ENCODE results near the gene PIP5K1B.

PIP5K1B gene

DNA sequence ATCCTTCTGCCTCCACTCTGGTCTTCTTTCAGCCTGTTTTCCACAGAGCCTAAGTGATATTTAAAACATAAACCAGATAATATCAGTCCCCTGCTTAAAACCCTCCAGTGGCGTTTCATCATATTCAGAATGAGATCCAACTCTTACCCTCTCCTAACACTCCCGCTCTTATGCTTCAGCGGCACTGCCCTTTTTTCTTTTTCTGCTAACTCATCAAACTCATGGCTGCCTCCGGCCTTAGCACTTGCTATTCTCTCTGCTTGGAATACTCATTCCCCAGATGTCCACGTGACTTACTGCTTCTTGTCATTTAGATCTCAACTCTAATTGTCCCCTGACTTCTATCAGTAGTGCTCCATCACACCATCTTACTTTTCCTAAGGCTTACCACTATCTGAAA, 73.6 kb downstream of the PIP5K1B start:
- Histone ChIP-seq H3K36me3 (ENCODE audit: insufficient read depth, low read length) (no peaks in the 10 kb centered on the region), H3K9ac (ENCODE audit: insufficient read length) (no peak overlapping the region), H3K4me3 (no peak overlapping the region; the same call in 1 of the 2 replicates), H3K27ac (no peak overlapping the region), H3K9me3 (ENCODE audit: low read depth, low read length) (no peaks in the 10 kb centered on the region)
- DNase-seq (ENCODE audit: low read depth, low spot score): no peak
- TF ChIP-seq EZH2 (IDR thresholded peaks at IDR 0.05) (no peak), FOXP2 (optimal IDR thresholded peaks at IDR 0.05; ENCODE audit: control extremely low read depth, extremely low read length, insufficient read depth) (no peak), POLR2AphosphoS5 (IDR thresholded peaks at IDR 0.05; ENCODE audit: borderline replicate concordance, low read depth, low read length) (no peak)

- H3K36me3 ChIP-seq (ENCODE audit: insufficient read depth, low read length): no peaks in the 10 kb centered on the region
- peak overlapping the region; percentile 90 for H3K9ac ChIP-seq (ENCODE audit: insufficient read length)
- DNase-seq (ENCODE audit: low read depth, low spot score): peak; percentile 56
- no peak overlapping the region for H3K27ac ChIP-seq
- H3K9me3 ChIP-seq (ENCODE audit: low read depth, low read length): no peaks in the 10 kb centered on the region
- H3K4me3 ChIP-seq: peak overlapping the region; percentile 87
- TF ChIP-seq EZH2 (IDR thresholded peaks at IDR 0.05) (no peak), FOXP2 (optimal IDR thresholded peaks at IDR 0.05; ENCODE audit: control extremely low read depth, extremely low read length, insufficient read depth) (no peak), POLR2AphosphoS5 (IDR thresholded peaks at IDR 0.05; ENCODE audit: borderline replicate concordance, low read depth, low read length) (peak; percentile 89; the same call in 1 of the 2 replicates)
These were observed 74.7 kb downstream of the PIP5K1B start for GRCh38 chr9:68779558-68780379.

DNA sequence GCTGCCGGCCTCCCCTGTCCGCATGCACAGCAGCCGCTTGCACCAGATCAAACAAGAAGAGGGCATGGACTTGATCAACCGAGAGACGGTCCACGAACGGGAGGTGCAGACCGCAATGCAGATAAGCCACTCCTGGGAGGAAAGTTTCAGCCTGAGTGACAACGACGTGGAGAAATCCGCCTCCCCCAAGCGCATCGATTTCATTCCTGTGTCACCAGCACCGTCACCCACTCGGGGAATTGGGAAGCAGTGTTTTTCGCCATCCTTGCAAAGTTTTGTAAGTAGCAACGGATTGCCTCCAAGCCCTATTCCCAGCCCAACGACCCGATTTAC, 75.3 kb downstream of the PIP5K1B start:
- Histone ChIP-seq H3K4me3 (peak overlapping the region; percentile 87), H3K9ac (ENCODE audit: insufficient read length) (peak overlapping the region; percentile 90), H3K36me3 (ENCODE audit: insufficient read depth, low read length) (no peaks in the 10 kb centered on the region), H3K27ac (no peak overlapping the region), H3K9me3 (ENCODE audit: low read depth, low read length) (no peaks in the 10 kb centered on the region)
- no peak for TF ChIP-seq POLR2AphosphoS5 (IDR thresholded peaks at IDR 0.05; ENCODE audit: borderline replicate concordance, low read depth, low read length)
- no peak for TF ChIP-seq EZH2 (IDR thresholded peaks at IDR 0.05)
- TF ChIP-seq FOXP2 (optimal IDR thresholded peaks at IDR 0.05; ENCODE audit: control extremely low read depth, extremely low read length, insufficient read depth): no peak
- no peak for DNase-seq (ENCODE audit: low read depth, low spot score)

DNA sequence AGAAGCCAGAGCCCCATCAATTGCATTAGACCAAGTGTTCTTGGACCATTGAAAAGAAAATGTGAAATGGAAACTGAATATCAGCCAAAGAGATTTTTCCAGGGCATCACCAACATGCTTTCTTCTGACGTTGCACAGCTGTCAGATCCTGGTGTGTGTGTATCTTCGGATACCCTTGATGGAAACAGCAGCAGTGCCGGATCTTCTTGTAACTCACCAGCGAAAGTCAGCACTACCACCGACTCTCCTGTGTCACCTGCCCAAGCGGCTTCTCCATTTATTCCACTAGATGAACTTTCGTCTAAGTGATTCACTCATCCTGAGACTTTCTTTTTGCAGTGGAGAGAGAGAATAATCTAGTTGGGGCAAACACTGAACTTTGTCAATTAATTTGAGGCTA, 75.7 kb downstream of the PIP5K1B start:
- Histone ChIP-seq H3K4me3 (peak overlapping the region; percentile 87), H3K9me3 (ENCODE audit: low read depth, low read length) (no peaks in the 10 kb centered on the region), H3K9ac (ENCODE audit: insufficient read length) (peak overlapping the region; percentile 90), H3K36me3 (ENCODE audit: insufficient read depth, low read length) (no peaks in the 10 kb centered on the region), H3K27ac (no peak overlapping the region)
- no peak for DNase-seq (ENCODE audit: low read depth, low spot score)
- TF ChIP-seq POLR2AphosphoS5 (IDR thresholded peaks at IDR 0.05; ENCODE audit: borderline replicate concordance, low read depth, low read length): no peak
- TF ChIP-seq FOXP2 (optimal IDR thresholded peaks at IDR 0.05; ENCODE audit: control extremely low read depth, extremely low read length, insufficient read depth): no peak
- TF ChIP-seq EZH2 (IDR thresholded peaks at IDR 0.05): no peak

- H3K9me3 ChIP-seq (ENCODE audit: low read depth, low read length): no peaks in the 10 kb centered on the region
- no peak overlapping the region for H3K27ac ChIP-seq
- no peak for DNase-seq (ENCODE audit: low read depth, low spot score)
- H3K4me3 ChIP-seq: no peak overlapping the region
- H3K9ac ChIP-seq (ENCODE audit: insufficient read length): no peak overlapping the region
- H3K36me3 ChIP-seq (ENCODE audit: insufficient read depth, low read length): no peaks in the 10 kb centered on the region
- TF ChIP-seq EZH2 (IDR thresholded peaks at IDR 0.05) (no peak), FOXP2 (optimal IDR thresholded peaks at IDR 0.05; ENCODE audit: control extremely low read depth, extremely low read length, insufficient read depth) (no peak), POLR2AphosphoS5 (IDR thresholded peaks at IDR 0.05; ENCODE audit: borderline replicate concordance, low read depth, low read length) (no peak)
These were observed 76.9 kb downstream of the PIP5K1B start for GRCh38 chr9:68781928-68782327.

GRCh38 chr9:68782546-68782945, 77.5 kb downstream of the PIP5K1B start:
- Histone ChIP-seq H3K27ac (no peak overlapping the region), H3K4me3 (no peak overlapping the region), H3K36me3 (ENCODE audit: insufficient read depth, low read length) (no peaks in the 10 kb centered on the region), H3K9ac (ENCODE audit: insufficient read length) (no peak overlapping the region), H3K9me3 (ENCODE audit: low read depth, low read length) (no peaks in the 10 kb centered on the region)
- no peak for TF ChIP-seq FOXP2 (optimal IDR thresholded peaks at IDR 0.05; ENCODE audit: control extremely low read depth, extremely low read length, insufficient read depth)
- DNase-seq (ENCODE audit: low read depth, low spot score): no peak

- H3K4me3 ChIP-seq: no peak overlapping the region
- DNase-seq (ENCODE audit: low read depth, low spot score): no peak
- H3K9ac ChIP-seq (ENCODE audit: insufficient read length): no peak overlapping the region
- H3K9me3 ChIP-seq (ENCODE audit: low read depth, low read length): no peaks in the 10 kb centered on the region
- no peaks in the 10 kb centered on the region for H3K36me3 ChIP-seq (ENCODE audit: insufficient read depth, low read length)
- TF ChIP-seq FOXP2 (optimal IDR thresholded peaks at IDR 0.05; ENCODE audit: control extremely low read depth, extremely low read length, insufficient read depth) (no peak), EZH2 (IDR thresholded peaks at IDR 0.05) (no peak), POLR2AphosphoS5 (IDR thresholded peaks at IDR 0.05; ENCODE audit: borderline replicate concordance, low read depth, low read length) (no peak)
- no peak overlapping the region for H3K27ac ChIP-seq
These were observed 80.9 kb downstream of the PIP5K1B start for GRCh38 chr9:68785965-68786364.

GRCh38 chr9:68791169-68791568, 86.1 kb downstream of the PIP5K1B start:
- Histone ChIP-seq H3K9ac (ENCODE audit: insufficient read length) (no peak overlapping the region), H3K4me3 (no peak overlapping the region), H3K36me3 (ENCODE audit: insufficient read depth, low read length) (no peaks in the 10 kb centered on the region), H3K27ac (no peak overlapping the region), H3K9me3 (ENCODE audit: low read depth, low read length) (no peaks in the 10 kb centered on the region)
- no peak for DNase-seq (ENCODE audit: low read depth, low spot score)
- TF ChIP-seq POLR2AphosphoS5 (IDR thresholded peaks at IDR 0.05; ENCODE audit: borderline replicate concordance, low read depth, low read length): no peak
- TF ChIP-seq FOXP2 (optimal IDR thresholded peaks at IDR 0.05; ENCODE audit: control extremely low read depth, extremely low read length, insufficient read depth): no peak
- no peak for TF ChIP-seq EZH2 (IDR thresholded peaks at IDR 0.05)
